ENCODE measurements around the gene IGF1R. TPM values are rescaled to one million over a fixed set of nuclear protein-coding genes. Genes with fewer than 3 reads are reported as not detected.

IGF1R gene
- total and polyA plus RNA-seq, 2 of the 13 experiments (the other 11 are each of a cell fraction or from before 2014, with no cell fraction given), result 15.9 to 18.4 TPM

DNA sequence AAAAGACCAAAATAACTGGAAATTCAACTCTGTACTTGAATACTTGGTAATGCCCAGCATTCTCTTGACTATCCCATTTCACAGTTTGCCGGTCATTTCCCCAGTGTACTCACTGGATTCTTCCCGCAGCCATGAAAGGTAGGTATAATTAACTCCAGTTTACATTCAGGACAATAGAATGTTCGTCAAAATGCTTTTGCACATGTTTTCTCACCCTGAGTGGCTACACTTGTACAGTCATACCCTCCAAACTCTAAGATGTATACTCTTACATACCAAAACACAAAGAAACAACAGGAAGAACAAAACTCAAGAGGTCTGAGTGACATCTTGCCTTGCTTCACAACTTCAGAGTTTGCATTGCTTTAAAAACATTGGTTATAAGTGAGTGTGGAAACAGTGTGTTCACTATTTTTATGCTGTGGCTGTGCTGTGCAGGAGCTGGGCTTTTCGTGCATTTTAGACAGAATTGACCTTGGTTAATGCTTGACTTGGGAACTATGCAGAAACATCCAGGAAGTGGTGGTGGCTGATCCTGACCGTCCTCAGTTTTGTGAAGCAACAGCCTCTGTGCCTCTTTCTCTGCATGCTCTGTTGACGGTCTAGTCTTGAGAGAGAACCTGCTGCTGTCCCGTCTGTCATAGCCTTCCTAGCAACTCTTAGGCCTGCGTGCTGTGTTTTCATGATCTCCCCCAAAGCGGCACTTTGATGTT lies 90.5 kb downstream of the IGF1R start (continued):
- TF ChIP-seq ZNF292 (CRISPR knock-in tag; IDR thresholded peaks at IDR 0.05; ENCODE audit: borderline replicate concordance, low read depth) (peak; percentile 78; the same call in 1 of the 2 replicates), FOXP1 (IDR thresholded peaks at IDR 0.05) (no peak), FOXP1 (CRISPR knock-in tag; IDR thresholded peaks at IDR 0.05) (0 out of 2 replicates have a peak, but pooled peaks have one; percentile 12), SRSF9 (IDR thresholded peaks at IDR 0.05; ENCODE audit: borderline replicate concordance, insufficient read depth, low read depth, low read length, poor library complexity, severe bottlenecking) (no peak), JARID2 (CRISPR knock-in tag; IDR thresholded peaks at IDR 0.05; ENCODE audit: insufficient replicate concordance) (no peak), FOXJ3 (CRISPR knock-in tag; IDR thresholded peaks at IDR 0.05; ENCODE audit: borderline replicate concordance) (no peak), HNF4A (CRISPR knock-in tag; IDR thresholded peaks at IDR 0.05) (peak; percentile 42; the same call in 1 of the 2 replicates), EP300 (IDR thresholded peaks at IDR 0.05; ENCODE audit: low read depth in 2 of 2, low read length in 2 of 2) (peak in 1 of 2 experiments; percentile 41; a peak in 1 of 4 replicates), EP300 (CRISPR knock-in tag; IDR thresholded peaks at IDR 0.05; ENCODE audit: borderline replicate concordance) (no peak), FOXA3 (CRISPR knock-in tag; IDR thresholded peaks at IDR 0.05) (0 out of 2 replicates have a peak, but pooled peaks have one; percentile 29), POGZ (CRISPR knock-in tag; IDR thresholded peaks at IDR 0.05) (peak; percentile 49; the same call in 1 of the 2 replicates), KLF6 (CRISPR knock-in tag; IDR thresholded peaks at IDR 0.05) (no peak), KAT8 (CRISPR knock-in tag; IDR thresholded peaks at IDR 0.05) (peak; percentile 30; the same call in 1 of the 2 replicates)
- TF ChIP-seq, protein P1, sequence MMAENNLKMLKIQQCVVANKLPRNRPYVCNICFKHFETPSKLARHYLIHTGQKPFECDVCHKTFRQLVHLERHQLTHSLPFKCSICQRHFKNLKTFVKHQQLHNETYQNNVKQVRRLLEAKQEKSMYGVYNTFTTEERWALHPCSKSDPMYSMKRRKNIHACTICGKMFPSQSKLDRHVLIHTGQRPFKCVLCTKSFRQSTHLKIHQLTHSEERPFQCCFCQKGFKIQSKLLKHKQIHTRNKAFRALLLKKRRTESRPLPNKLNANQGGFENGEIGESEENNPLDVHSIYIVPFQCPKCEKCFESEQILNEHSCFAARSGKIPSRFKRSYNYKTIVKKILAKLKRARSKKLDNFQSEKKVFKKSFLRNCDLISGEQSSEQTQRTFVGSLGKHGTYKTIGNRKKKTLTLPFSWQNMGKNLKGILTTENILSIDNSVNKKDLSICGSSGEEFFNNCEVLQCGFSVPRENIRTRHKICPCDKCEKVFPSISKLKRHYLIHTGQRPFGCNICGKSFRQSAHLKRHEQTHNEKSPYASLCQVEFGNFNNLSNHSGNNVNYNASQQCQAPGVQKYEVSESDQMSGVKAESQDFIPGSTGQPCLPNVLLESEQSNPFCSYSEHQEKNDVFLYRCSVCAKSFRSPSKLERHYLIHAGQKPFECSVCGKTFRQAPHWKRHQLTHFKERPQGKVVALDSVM (CRISPR knock-in tag; IDR thresholded peaks at IDR 0.05), result peak; percentile 67; the same call in 1 of the 2 replicates
- TF ChIP-seq, protein P2, sequence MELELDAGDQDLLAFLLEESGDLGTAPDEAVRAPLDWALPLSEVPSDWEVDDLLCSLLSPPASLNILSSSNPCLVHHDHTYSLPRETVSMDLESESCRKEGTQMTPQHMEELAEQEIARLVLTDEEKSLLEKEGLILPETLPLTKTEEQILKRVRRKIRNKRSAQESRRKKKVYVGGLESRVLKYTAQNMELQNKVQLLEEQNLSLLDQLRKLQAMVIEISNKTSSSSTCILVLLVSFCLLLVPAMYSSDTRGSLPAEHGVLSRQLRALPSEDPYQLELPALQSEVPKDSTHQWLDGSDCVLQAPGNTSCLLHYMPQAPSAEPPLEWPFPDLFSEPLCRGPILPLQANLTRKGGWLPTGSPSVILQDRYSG (CRISPR knock-in tag; IDR thresholded peaks at IDR 0.05), result no peak
- TF ChIP-seq, protein P3, sequence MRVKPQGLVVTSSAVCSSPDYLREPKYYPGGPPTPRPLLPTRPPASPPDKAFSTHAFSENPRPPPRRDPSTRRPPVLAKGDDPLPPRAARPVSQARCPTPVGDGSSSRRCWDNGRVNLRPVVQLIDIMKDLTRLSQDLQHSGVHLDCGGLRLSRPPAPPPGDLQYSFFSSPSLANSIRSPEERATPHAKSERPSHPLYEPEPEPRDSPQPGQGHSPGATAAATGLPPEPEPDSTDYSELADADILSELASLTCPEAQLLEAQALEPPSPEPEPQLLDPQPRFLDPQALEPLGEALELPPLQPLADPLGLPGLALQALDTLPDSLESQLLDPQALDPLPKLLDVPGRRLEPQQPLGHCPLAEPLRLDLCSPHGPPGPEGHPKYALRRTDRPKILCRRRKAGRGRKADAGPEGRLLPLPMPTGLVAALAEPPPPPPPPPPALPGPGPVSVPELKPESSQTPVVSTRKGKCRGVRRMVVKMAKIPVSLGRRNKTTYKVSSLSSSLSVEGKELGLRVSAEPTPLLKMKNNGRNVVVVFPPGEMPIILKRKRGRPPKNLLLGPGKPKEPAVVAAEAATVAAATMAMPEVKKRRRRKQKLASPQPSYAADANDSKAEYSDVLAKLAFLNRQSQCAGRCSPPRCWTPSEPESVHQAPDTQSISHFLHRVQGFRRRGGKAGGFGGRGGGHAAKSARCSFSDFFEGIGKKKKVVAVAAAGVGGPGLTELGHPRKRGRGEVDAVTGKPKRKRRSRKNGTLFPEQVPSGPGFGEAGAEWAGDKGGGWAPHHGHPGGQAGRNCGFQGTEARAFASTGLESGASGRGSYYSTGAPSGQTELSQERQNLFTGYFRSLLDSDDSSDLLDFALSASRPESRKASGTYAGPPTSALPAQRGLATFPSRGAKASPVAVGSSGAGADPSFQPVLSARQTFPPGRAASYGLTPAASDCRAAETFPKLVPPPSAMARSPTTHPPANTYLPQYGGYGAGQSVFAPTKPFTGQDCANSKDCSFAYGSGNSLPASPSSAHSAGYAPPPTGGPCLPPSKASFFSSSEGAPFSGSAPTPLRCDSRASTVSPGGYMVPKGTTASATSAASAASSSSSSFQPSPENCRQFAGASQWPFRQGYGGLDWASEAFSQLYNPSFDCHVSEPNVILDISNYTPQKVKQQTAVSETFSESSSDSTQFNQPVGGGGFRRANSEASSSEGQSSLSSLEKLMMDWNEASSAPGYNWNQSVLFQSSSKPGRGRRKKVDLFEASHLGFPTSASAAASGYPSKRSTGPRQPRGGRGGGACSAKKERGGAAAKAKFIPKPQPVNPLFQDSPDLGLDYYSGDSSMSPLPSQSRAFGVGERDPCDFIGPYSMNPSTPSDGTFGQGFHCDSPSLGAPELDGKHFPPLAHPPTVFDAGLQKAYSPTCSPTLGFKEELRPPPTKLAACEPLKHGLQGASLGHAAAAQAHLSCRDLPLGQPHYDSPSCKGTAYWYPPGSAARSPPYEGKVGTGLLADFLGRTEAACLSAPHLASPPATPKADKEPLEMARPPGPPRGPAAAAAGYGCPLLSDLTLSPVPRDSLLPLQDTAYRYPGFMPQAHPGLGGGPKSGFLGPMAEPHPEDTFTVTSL (CRISPR knock-in tag; IDR thresholded peaks at IDR 0.05; ENCODE audit: borderline replicate concordance), result no peak
